GM23338 (cell line): ENCODE data around the gene TFPI2. TPM values are rescaled to one million over a fixed set of nuclear protein-coding genes. Genes with fewer than 3 reads are reported as not detected.

Source experiments
- ATAC-seq: fragments of 200-7000 bp; cut with Tn5 transposase; 3 replicates; pipeline ENCODE4 v1.9.1; 2020
- DNase-seq: peaks from one replicate; pipeline ENCODE4 v3.0.0-alpha.2; 2015; ENCODE audit warnings: low spot score
- H2AFZ ChIP-seq: fragments of 200-600 bp; sonication (generic); 2 replicates; pipeline ENCODE4 v1.8.0; 2016; ENCODE audit warnings: antibody characterized with exemption, mild to moderate bottlenecking, moderate library complexity
- H3F3A ChIP-seq: fragments of 200-600 bp; sonication (generic); replicated peaks from 2 replicates; pipeline ENCODE4 v1.8.0; 2017; ENCODE audit warnings: antibody characterized with exemption, mixed run types, low read depth
- H3K27ac ChIP-seq: fragments of 200-600 bp; sonication (generic); 2 replicates; pipeline ENCODE4 v1.6.1; 2016; ENCODE audit warnings: low read depth
- H3K27me3 ChIP-seq: fragments of 200-600 bp; sonication (generic); 2 replicates; pipeline ENCODE4 v1.8.0; 2016; ENCODE audit warnings: mild to moderate bottlenecking, mixed run types, moderate library complexity; ENCODE audit not compliant: insufficient read depth
- H3K36me3 ChIP-seq: fragments of 200-600 bp; sonication (generic); 2 replicates; pipeline ENCODE4 v1.8.0; 2016; ENCODE audit warnings: mild to moderate bottlenecking; ENCODE audit not compliant: insufficient read depth
- H3K4me1 ChIP-seq: fragments of 200-600 bp; sonication (generic); 2 replicates; pipeline ENCODE4 v1.8.0; 2016; ENCODE audit warnings: mild to moderate bottlenecking, moderate library complexity; ENCODE audit not compliant: insufficient read depth
- H3K4me2 ChIP-seq: fragments of 200-600 bp; sonication (generic); 2 replicates; pipeline ENCODE4 v1.7.1; 2017; ENCODE audit warnings: mixed run types
- H3K4me3 ChIP-seq: fragments of 200-600 bp; sonication (generic); 2 replicates; pipeline ENCODE4 v1.6.1; 2016; ENCODE audit warnings: mixed run types
- H3K79me2 ChIP-seq: fragments of 200-600 bp; sonication (generic); replicated peaks from 2 replicates; pipeline ENCODE4 v1.8.0; 2017; ENCODE audit warnings: mild to moderate bottlenecking; ENCODE audit not compliant: insufficient read depth
- H3K9me2 ChIP-seq: fragments of 200-600 bp; sonication (generic); 2 replicates; pipeline ENCODE4 v1.8.0; 2017; ENCODE audit not compliant: insufficient read depth
- H4K20me1 ChIP-seq: fragments of 200-600 bp; sonication (generic); replicated peaks from 2 replicates; pipeline ENCODE4 v1.8.0; 2017; ENCODE audit warnings: mild to moderate bottlenecking; ENCODE audit not compliant: insufficient read depth
- H3K27ac Mint-ChIP-seq: 2 replicates; pipeline ENCODE4 v1.8.0; 2020; ENCODE audit warnings: inconsistent platforms, mild to moderate bottlenecking, moderate library complexity, mixed read lengths
- H3K27me3 Mint-ChIP-seq: 3 replicates; pipeline ENCODE4 v1.8.0; 2022; ENCODE audit warnings: low read depth, mild to moderate bottlenecking, moderate library complexity, mixed read lengths, inconsistent platforms; ENCODE audit not compliant: insufficient read depth, poor library complexity
- H3K36me3 Mint-ChIP-seq: 3 replicates; pipeline ENCODE4 v1.8.0; 2021; ENCODE audit warnings: low read depth, mild to moderate bottlenecking, inconsistent platforms, moderate library complexity, mixed read lengths
- H3K4me1 Mint-ChIP-seq: 3 replicates; pipeline ENCODE4 v1.8.0; 2020; ENCODE audit warnings: mild to moderate bottlenecking, inconsistent platforms, mixed read lengths
- H3K4me3 Mint-ChIP-seq: 3 replicates; pipeline ENCODE4 v1.8.0; 2021; ENCODE audit warnings: moderate library complexity, mild to moderate bottlenecking, inconsistent platforms, mixed read lengths
- H3K9me3 Mint-ChIP-seq: 3 replicates; pipeline ENCODE4 v1.8.0; 2020; ENCODE audit warnings: moderate library complexity, mild to moderate bottlenecking, inconsistent platforms, mixed read lengths
- CREB1 ChIP-seq: fragments of 250-450 bp; sonication (Bioruptor Pico); IDR thresholded peaks from 2 replicates; pipeline ENCODE4 v1.5.0; 2020; ENCODE audit warnings: low read depth, mild to moderate bottlenecking, moderate library complexity
- CTCF ChIP-seq, 2 experiments: fragments of 200-600 bp in 1 of 2; sonication (generic) in 1 of 2; conservative IDR thresholded peaks; 2 replicates each; pipeline versions ENCODE4 v1.5.1 to v1.6.1; 2016 to 2017; ENCODE audit warnings: antibody characterized with exemption in 2 of 2, low read depth in 2 of 2, mild to moderate bottlenecking in 2 of 2, moderate library complexity in 1 of 2
- ETS1 ChIP-seq: IDR thresholded peaks from 2 replicates; pipeline ENCODE4 v1.6.1; 2016; ENCODE audit warnings: antibody characterized with exemption
- EZH2 ChIP-seq: fragments of 200-600 bp; sonication (generic); IDR thresholded peaks from one replicate; pipeline ENCODE4 v1.8.0; 2017; ENCODE audit warnings: antibody characterized with exemption, mild to moderate bottlenecking, low read depth; ENCODE audit not compliant: unreplicated experiment
- EZH2phosphoT487 ChIP-seq: fragments of 200-600 bp; sonication (generic); IDR thresholded peaks from one replicate; pipeline ENCODE4 v1.8.1; 2018; ENCODE audit warnings: antibody characterized with exemption; ENCODE audit not compliant: unreplicated experiment
- JUNB ChIP-seq: IDR thresholded peaks from one replicate; pipeline ENCODE4 v1.6.1; 2016; ENCODE audit warnings: antibody characterized with exemption; ENCODE audit not compliant: unreplicated experiment
- NANOG ChIP-seq: IDR thresholded peaks from 2 replicates; pipeline ENCODE4 v1.6.1; 2016; ENCODE audit warnings: antibody characterized with exemption, borderline replicate concordance
- POLR2AphosphoS5 ChIP-seq: IDR thresholded peaks from 2 replicates; pipeline ENCODE4 v1.6.1; 2016; ENCODE audit warnings: antibody characterized with exemption, low read depth
- REST ChIP-seq: IDR thresholded peaks from one replicate; pipeline ENCODE4 v1.6.1; 2018; ENCODE audit warnings: antibody characterized with exemption; ENCODE audit not compliant: unreplicated experiment
- STAT1 ChIP-seq: IDR thresholded peaks from one replicate; pipeline ENCODE4 v1.6.1; 2016; ENCODE audit warnings: antibody characterized with exemption; ENCODE audit not compliant: unreplicated experiment
- ZNF114 ChIP-seq: fragments of 250-450 bp; sonication (Bioruptor Pico); IDR thresholded peaks from 2 replicates; pipeline ENCODE4 v1.5.0; 2020; ENCODE audit warnings: mild to moderate bottlenecking, moderate library complexity
- ZNF331 ChIP-seq: fragments of 250-450 bp; sonication (Bioruptor Pico); IDR thresholded peaks from 2 replicates; pipeline ENCODE4 v1.5.0; 2020; ENCODE audit warnings: low read depth, mild to moderate bottlenecking, moderate library complexity
- ZNF462 ChIP-seq: fragments of 250-450 bp; sonication (Bioruptor Pico); IDR thresholded peaks from 2 replicates; pipeline ENCODE4 v1.5.0; 2020; ENCODE audit warnings: mild to moderate bottlenecking, moderate library complexity
- polyA plus RNA-seq: library from polyadenylated mRNA; unstranded; fragments of >200 nt; fragmentation: Nextera tagmentation; extraction: Ambion mirVana; gene quantifications from 2 replicates; pipeline ENCODE4 v1.2.1, GENCODE V29; 2016
- total RNA-seq: library from RNA; depleted of rRNA; stranded (reverse); fragments of >200 nt; shearing (Covaris generic); gene quantifications from 2 replicates; pipeline ENCODE4 v1.2.3, GENCODE V29; 2014

Gene TFPI2
- total and polyA plus RNA-seq, 2 experiments from 2014 or later = 13.3 to 18.1 TPM

- Histone ChIP-seq H3F3A (no peaks in the 10 kb centered on the region), H3K27me3 (peaks cover 15% of the 10 kb centered on the region), H3K4me3 (no peak overlapping the region), H3K27ac (no peak overlapping the region), H3K36me3 (no peaks in the 10 kb centered on the region; the same call in 1 of the 2 replicates), H3K79me2 (no peaks in the 10 kb centered on the region), H3K4me1 (no peaks in the 10 kb centered on the region; the same call in 1 of the 2 replicates), H2AFZ (no peak overlapping the region), H3K4me2 (no peak overlapping the region), H4K20me1 (no peaks in the 10 kb centered on the region), H3K9me2 (no peaks in the 10 kb centered on the region)
- no peak overlapping the region for H3K4me3 Mint-ChIP-seq
- H3K9me3 Mint-ChIP-seq = peaks cover 7% of the 10 kb centered on the region; the same call in 2 of the 3 replicates
- H3K36me3 Mint-ChIP-seq = peaks cover 3% of the 10 kb centered on the region; the same call in 1 of the 3 replicates
- ATAC-seq (no peak), DNase-seq (no peak)
- peaks cover 5% of the 10 kb centered on the region for H3K27me3 Mint-ChIP-seq
- H3K27ac Mint-ChIP-seq = no peak overlapping the region
- H3K4me1 Mint-ChIP-seq = peaks cover 1% of the 10 kb centered on the region; the same call in 1 of the 3 replicates
- TF ChIP-seq STAT1 (no peak), POLR2AphosphoS5 (no peak), ZNF462 (no peak), ETS1 (no peak), JUNB (no peak), NANOG (no peak), EZH2 (no peak), ZNF331 (CRISPR knock-in tag) (no peak), REST (no peak), EZH2phosphoT487 (no peak), CREB1 (no peak), ZNF114 (CRISPR knock-in tag) (no peak), CTCF (conservative IDR thresholded peaks at IDR 0.05; ENCODE audit: low read depth in 2 of 2) (no peak)
Measured at GRCh38 chr7:93884541-93884940, 6.0 kb downstream of the TFPI2 start.
